Uterus (tissue), 4 donors: ENCODE measurements around the gene TDRD3. TPM values are rescaled to one million over a fixed set of nuclear protein-coding genes. Genes with fewer than 3 reads are reported as not detected.
A peak's percentile ranks its signal among the peaks of the same experiment; 100 is the strongest.

ENCODE experiments used
- DNase-seq, 2 donors: peaks; one replicate each; pipeline ENCODE4 v3.0.0-alpha.2; 2019 to 2020
- H3K27ac ChIP-seq, 2 donors: fragments of 200-600 bp; sonication (generic); 1 replicate in 1 of 2; 2 replicates in 1 of 2; pipeline ENCODE4 v1.5.1; 2016 to 2018
- H3K27me3 ChIP-seq, 2 donors: fragments of 200-600 bp; sonication (generic); one replicate each; pipeline ENCODE4 v1.5.1; 2018 to 2019; ENCODE audit warnings: control low read depth in 1 of 2
- H3K36me3 ChIP-seq, 2 donors: fragments of 200-600 bp; sonication (generic); one replicate each; pipeline ENCODE4 v1.5.1; 2019; ENCODE audit warnings: control low read depth in 1 of 2
- H3K4me1 ChIP-seq, 2 donors: fragments of 200-600 bp; sonication (generic); one replicate each; pipeline ENCODE4 v1.5.1; 2018 to 2019; ENCODE audit warnings: control low read depth in 1 of 2
- H3K4me3 ChIP-seq, 2 donors: fragments of 200-600 bp; sonication (generic); 1 replicate in 1 of 2; 2 replicates in 1 of 2; pipeline ENCODE4 v1.5.1; 2018 to 2019; ENCODE audit warnings: mild to moderate bottlenecking in 1 of 2
- H3K9me3 ChIP-seq, 2 donors: fragments of 200-600 bp; sonication (generic); one replicate each; pipeline ENCODE4 v1.5.1; 2019; ENCODE audit warnings: control low read depth in 1 of 2
- POLR2A ChIP-seq, 2 donors: fragments of 450-650 bp; IDR thresholded peaks; one replicate each; pipeline ENCODE4 v1.6.1; 2016; ENCODE audit warnings: antibody characterized with exemption in 2 of 2, mild to moderate bottlenecking in 1 of 2, moderate library complexity in 1 of 2
- intact Hi-C: fragments of 100-400 bp; cut with DNase I; formaldehyde crosslinking; loops from one replicate; pipeline ENCODE4 v1.15.1; 2023; ENCODE audit warnings: low total_unique reads
- total RNA-seq, 4 donors: library from RNA; depleted of rRNA in 3 of 4; stranded (reverse); fragments of >200 nt in 3 of 4; gene quantifications; one replicate each; pipeline versions ENCODE4 v1.1.0 to v1.2.4, GENCODE V29; 2014 to 2023
- TF ChIP-seq, protein P1 (sequence below), 4 experiments: fragments of 200-600 bp in 2 of 4; fragments of 450-650 bp in 2 of 4; sonication (generic) in 2 of 4; IDR thresholded peaks; one replicate each; pipeline ENCODE4 v1.5.1; 2016 to 2019; ENCODE audit warnings: antibody characterized with exemption in 4 of 4, mild to moderate bottlenecking in 2 of 4, moderate library complexity in 1 of 4
- donor health status: DM: yes; HTN: yes; CAD: no.

Gene TDRD3
- total RNA-seq, 4 donors from 2014 or later, result 18.2 to 76.8 (median 48.4) TPM

DNA sequence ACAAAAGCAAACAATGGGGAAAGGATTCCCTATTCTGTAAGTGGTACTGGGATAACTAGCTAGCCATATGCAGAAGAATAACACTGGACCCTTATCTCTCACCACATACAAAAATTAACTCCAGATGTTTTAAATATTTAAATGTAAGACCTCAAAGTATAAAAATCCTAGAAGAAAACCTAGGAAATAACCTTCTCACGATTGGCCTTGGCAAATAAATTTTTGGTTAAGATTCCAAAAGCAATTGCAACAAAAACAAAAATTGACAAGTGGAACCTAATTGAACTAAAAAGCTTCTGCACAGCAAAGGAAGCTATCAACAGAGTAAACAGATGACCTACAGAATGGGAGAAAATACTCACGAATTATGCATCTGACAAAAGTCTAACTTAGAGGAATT lies 10.8 kb upstream of the TDRD3 start:
- no peak overlapping the region for H3K4me3 ChIP-seq
- no peaks in the 10 kb centered on the region for H3K27me3 ChIP-seq
- no peaks in the 10 kb centered on the region for H3K36me3 ChIP-seq
- intact Hi-C loops, result no loop called here
- DNase-seq, result no peak
- H3K27ac ChIP-seq, result no peak overlapping the region
- H3K4me1 ChIP-seq, result no peaks in the 10 kb centered on the region
- H3K9me3 ChIP-seq, result no peaks in the 10 kb centered on the region
- no peak for TF ChIP-seq POLR2A (IDR thresholded peaks at IDR 0.05)
- TF ChIP-seq, protein P1, sequence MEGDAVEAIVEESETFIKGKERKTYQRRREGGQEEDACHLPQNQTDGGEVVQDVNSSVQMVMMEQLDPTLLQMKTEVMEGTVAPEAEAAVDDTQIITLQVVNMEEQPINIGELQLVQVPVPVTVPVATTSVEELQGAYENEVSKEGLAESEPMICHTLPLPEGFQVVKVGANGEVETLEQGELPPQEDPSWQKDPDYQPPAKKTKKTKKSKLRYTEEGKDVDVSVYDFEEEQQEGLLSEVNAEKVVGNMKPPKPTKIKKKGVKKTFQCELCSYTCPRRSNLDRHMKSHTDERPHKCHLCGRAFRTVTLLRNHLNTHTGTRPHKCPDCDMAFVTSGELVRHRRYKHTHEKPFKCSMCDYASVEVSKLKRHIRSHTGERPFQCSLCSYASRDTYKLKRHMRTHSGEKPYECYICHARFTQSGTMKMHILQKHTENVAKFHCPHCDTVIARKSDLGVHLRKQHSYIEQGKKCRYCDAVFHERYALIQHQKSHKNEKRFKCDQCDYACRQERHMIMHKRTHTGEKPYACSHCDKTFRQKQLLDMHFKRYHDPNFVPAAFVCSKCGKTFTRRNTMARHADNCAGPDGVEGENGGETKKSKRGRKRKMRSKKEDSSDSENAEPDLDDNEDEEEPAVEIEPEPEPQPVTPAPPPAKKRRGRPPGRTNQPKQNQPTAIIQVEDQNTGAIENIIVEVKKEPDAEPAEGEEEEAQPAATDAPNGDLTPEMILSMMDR (IDR thresholded peaks at IDR 0.05), result no peak

GRCh38 chr13:60392131-60392530 lies 4.9 kb upstream of the TDRD3 start:
- Histone ChIP-seq H3K4me3 (no peak overlapping the region), H3K36me3 (no peaks in the 10 kb centered on the region), H3K4me1 (no peaks in the 10 kb centered on the region), H3K27me3 (no peaks in the 10 kb centered on the region), H3K27ac (no peak overlapping the region), H3K9me3 (no peaks in the 10 kb centered on the region)
- no peak for DNase-seq
- intact Hi-C loops, result no loop called here
- TF ChIP-seq, protein P1 (IDR thresholded peaks at IDR 0.05), result no peak
- no peak for TF ChIP-seq POLR2A (IDR thresholded peaks at IDR 0.05)

- H3K27me3 ChIP-seq, result no peaks in the 10 kb centered on the region
- H3K36me3 ChIP-seq, result no peaks in the 10 kb centered on the region
- intact Hi-C loops, result no loop called here
- TF ChIP-seq, protein P1 (IDR thresholded peaks at IDR 0.05), result peak in 1 of 4 experiments; percentile 3
- TF ChIP-seq POLR2A (IDR thresholded peaks at IDR 0.05), result peak; percentile 65 to 83
- peak; percentile 85 to 86 for DNase-seq
- H3K27ac ChIP-seq, result peak overlapping the region; percentile 96 to 97
- peaks cover 0 to 3% of the 10 kb centered on the region in 2 donors for H3K4me1 ChIP-seq
- H3K9me3 ChIP-seq, result no peaks in the 10 kb centered on the region
- peak overlapping the region; percentile 80 to 81 for H3K4me3 ChIP-seq
Observed at GRCh38 chr13:60395971-60396782, 843 bp upstream of the TDRD3 start.

DNA sequence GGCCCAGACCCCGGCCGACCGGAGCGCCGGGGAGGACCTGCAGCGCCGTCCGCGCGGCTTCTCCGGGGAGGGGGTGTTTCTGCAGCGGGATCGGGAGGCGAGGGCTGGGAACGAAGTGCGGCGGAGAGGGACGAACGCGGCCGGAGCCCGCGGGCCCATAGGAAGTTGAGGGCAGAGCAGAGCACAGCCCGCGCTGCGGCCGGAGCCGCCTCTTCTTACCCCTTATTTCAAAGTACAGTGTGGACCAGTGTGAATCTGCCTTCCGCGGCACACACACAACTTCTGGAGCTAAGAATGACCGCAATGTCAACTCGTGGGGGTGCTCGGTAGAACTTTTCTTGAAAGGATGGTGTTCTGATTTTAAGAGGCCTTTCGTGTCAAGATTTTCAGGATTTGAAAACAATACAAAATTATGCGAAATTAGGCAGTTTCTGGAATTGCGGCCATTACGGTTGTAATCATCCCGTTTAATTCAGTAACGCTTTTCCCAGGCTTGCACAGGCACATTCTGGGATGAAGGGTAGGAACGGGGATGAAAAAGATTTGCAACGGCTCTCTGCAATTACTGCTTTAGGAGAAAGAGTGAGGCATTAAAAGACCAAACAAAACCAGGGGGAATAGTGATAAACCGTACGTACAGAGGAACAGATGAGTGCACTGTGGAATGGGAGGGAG lies 821 bp downstream of the TDRD3 start:
- peak in 1 of 2 donors; percentile 16 for TF ChIP-seq POLR2A (IDR thresholded peaks at IDR 0.05)
- TF ChIP-seq, protein P1 (IDR thresholded peaks at IDR 0.05), result no peak
- H3K4me1 ChIP-seq, result peaks cover 0 to 3% of the 10 kb centered on the region in 2 donors
- no peaks in the 10 kb centered on the region for H3K27me3 ChIP-seq
- peak; percentile 43 to 49 for DNase-seq
- no peaks in the 10 kb centered on the region for H3K9me3 ChIP-seq
- no peaks in the 10 kb centered on the region for H3K36me3 ChIP-seq
- intact Hi-C loops, result no loop called here
- H3K27ac ChIP-seq, result peak overlapping the region; percentile 96 to 97
- H3K4me3 ChIP-seq, result peak overlapping the region; percentile 80 to 81

DNA sequence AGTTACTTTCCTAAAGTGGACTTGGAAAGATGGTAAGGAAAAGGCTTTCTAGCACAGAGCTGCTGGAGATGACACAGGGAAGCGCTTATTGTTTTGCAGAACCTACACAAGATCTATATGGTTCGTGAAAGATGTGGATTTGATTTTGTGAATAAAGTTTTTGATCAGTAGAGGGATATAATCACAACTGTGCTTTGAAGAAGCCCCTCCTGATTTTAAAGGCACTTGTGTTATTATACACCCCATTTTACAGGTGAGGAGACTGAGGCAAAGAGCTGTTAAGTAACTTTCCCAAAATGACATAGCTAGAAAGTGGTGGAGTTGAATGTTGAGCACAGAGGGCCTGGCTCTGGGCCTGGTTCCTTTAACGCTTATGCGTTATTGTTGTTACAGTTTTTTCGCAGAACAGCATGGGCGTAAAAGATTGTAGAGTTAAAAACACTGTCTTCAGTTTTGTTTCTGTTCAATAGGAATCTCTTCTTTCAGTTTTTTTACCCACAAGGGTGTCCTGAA lies 1.4 kb downstream of the TDRD3 start:
- Histone ChIP-seq H3K9me3 (no peaks in the 10 kb centered on the region), H3K4me3 (peak overlapping the region; percentile 80 to 81), H3K36me3 (no peaks in the 10 kb centered on the region), H3K27ac (peak overlapping the region; percentile 96 to 97), H3K27me3 (no peaks in the 10 kb centered on the region), H3K4me1 (peaks cover 0 to 3% of the 10 kb centered on the region in 2 donors)
- TF ChIP-seq, protein P1 (IDR thresholded peaks at IDR 0.05), result no peak
- no peak for TF ChIP-seq POLR2A (IDR thresholded peaks at IDR 0.05)
- intact Hi-C loops, result no loop called here
- no peak for DNase-seq
